Measurements from ENCODE around the gene ACSBG1.

Gene ACSBG1

GRCh38 chr15:78216276-78217104, 17.9 kb downstream of the ACSBG1 start:
- DNase-seq, result no peak

- DNase-seq, result no peak
Observed at GRCh38 chr15:78213956-78214355, 20.4 kb downstream of the ACSBG1 start.

GRCh38 chr15:78213425-78213750, 21.0 kb downstream of the ACSBG1 start:
- no peak for DNase-seq

- no peak for DNase-seq
Observed at GRCh38 chr15:78212546-78213424, 21.6 kb downstream of the ACSBG1 start.

GRCh38 chr15:78212008-78212407, 22.4 kb downstream of the ACSBG1 start:
- no peak for DNase-seq

GRCh38 chr15:78211189-78211921, 23.0 kb downstream of the ACSBG1 start:
- DNase-seq, result no peak

- DNase-seq, result no peak
Observed at GRCh38 chr15:78210349-78210717, 24.0 kb downstream of the ACSBG1 start.

- no peak for DNase-seq
Observed at GRCh38 chr15:78209646-78210348, 24.6 kb downstream of the ACSBG1 start.

GRCh38 chr15:78208887-78209645, 25.3 kb downstream of the ACSBG1 start:
- no peak for DNase-seq

GRCh38 chr15:78208341-78208844, 26.0 kb downstream of the ACSBG1 start:
- DNase-seq, result no peak

- DNase-seq, result no peak
Observed at GRCh38 chr15:78207641-78208340, 26.6 kb downstream of the ACSBG1 start.

- no peak for DNase-seq
Observed at GRCh38 chr15:78207110-78207458, 27.3 kb downstream of the ACSBG1 start.

- DNase-seq, result no peak
Observed at GRCh38 chr15:78206326-78207109, 27.8 kb downstream of the ACSBG1 start.

GRCh38 chr15:78205856-78206255, 28.5 kb downstream of the ACSBG1 start:
- no peak for DNase-seq

GRCh38 chr15:78205337-78205736, 29.0 kb downstream of the ACSBG1 start:
- DNase-seq, result no peak

- DNase-seq, result no peak
Observed at GRCh38 chr15:78204351-78205309, 29.7 kb downstream of the ACSBG1 start.

GRCh38 chr15:78203346-78204225, 30.8 kb downstream of the ACSBG1 start:
- DNase-seq, result no peak

Measured in activated T-cell treated with anti-CD3 and anti-CD28 coated beads for 4 hours (primary cell).